Stimulated activated CD8-positive, alpha-beta memory T cell treated with anti-CD3 and anti-CD28 coated beads, Interleukin-12 subunit alpha, Interleukin-12 subunit beta, amount 100 ng/mL, for 24 hours (primary cell): ENCODE data around the gene USH1G.
"Not testable (repeated sequence)": the region's sequence is repeated elsewhere in the genome, so short reads cannot be mapped to it uniquely, and the experiment has no call there.

ENCODE experiments used
- DNase-seq: peaks from one replicate; pipeline ENCODE4 v3.0.0-alpha.2; 2020; ENCODE audit errors: extremely low read depth

Gene USH1G

DNA sequence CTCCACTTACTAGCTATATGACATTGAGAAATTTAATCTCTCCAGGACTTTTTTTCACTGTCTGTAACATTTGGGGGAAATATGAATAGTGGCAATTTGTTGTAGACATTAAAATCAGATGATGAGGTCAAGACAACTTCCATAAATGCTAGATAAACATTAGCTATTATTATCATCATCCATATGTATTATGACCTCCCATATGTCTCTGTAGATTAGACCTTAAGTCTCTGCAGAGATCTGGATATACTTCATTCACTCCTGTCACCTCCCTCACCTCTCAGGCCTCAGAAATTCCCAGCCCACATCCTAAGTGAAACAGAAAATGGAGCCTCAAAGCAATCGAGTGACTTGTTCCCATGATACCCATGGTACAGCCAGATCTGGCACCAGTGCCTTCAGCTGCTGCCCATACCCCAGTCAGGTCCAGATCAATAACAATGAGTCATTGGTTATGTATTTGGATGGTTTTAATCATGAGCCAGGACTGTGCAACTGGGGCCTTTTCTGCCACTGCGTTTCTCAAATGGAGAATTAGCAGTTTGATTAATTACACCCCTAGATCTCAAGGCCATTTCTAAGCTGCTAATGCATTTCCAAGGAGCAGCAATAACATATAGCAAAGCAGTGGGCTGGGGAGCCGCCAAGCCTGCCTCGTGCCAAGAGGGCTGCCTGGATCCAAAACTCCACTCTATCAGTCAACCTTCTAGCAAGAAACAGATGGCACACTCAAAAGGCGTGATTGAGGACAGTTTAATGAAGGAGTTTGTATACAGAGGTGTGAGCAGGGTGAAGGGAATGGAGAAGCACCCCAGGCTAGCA lies 47.7 kb downstream of the USH1G start:
- no peak for DNase-seq

DNA sequence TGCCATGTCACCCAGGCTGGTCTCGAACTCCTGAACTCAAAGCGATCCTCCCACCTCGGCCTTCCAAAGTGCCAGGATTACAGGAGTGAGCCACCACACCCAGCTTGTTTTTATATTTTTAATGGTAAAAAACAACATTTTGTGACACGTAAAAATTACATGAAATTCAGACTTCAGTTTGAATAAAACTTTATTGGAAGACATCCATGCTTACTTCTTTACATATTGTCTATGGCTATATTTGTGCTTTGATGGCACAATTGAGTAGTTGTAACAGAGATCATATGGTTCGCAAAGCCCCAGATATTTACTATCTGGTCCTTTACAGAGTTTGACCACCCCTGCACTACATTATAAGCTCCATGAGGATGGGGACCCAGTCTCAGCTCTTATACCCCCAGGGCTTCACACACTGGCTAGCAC lies 48.4 kb downstream of the USH1G start:
- DNase-seq, result no peak

GRCh38 chr17:74873874-74874614 lies 49.0 kb downstream of the USH1G start:
- DNase-seq, result no peak

DNA sequence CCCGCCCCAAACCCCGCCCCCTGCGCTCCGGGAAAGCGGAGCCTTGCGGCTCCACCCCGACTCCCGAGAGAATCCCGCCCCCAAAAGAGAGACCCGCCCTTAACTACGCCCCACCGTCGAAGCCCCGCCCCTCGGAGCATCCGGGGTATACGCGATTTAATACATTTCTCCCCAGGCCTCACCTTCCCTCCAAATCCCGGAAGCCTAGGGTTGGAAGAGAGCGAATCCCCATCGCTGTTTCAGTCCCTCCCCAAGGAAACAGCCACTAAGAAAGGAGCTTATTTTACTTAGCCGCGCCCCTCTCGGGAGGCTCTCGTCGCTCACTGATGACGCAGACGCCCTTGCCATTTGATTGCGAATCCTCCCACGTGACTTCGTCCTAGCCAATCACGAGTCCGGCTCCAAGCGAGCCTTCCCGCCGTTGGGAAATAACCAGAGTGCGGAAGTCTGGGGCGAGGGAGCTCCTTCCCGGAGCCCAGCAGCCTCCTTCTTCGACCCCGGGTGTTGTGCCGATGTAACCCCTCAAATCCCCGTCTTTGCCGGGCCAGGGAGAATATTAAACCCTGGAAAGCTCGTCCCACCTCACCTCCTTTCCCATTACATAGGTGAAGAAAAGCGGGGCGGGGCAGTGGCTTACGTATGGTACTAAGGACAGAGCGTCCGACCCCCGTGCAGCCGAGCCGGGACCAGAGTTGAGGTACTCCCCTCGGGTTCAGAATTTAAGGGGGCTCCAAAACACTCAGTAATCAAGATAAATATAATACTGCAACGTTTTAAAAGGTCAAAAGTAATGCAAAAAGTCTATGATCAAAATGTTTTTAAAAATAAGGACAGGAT lies 49.8 kb downstream of the USH1G start:
- DNase-seq, result peak; percentile 94

DNA sequence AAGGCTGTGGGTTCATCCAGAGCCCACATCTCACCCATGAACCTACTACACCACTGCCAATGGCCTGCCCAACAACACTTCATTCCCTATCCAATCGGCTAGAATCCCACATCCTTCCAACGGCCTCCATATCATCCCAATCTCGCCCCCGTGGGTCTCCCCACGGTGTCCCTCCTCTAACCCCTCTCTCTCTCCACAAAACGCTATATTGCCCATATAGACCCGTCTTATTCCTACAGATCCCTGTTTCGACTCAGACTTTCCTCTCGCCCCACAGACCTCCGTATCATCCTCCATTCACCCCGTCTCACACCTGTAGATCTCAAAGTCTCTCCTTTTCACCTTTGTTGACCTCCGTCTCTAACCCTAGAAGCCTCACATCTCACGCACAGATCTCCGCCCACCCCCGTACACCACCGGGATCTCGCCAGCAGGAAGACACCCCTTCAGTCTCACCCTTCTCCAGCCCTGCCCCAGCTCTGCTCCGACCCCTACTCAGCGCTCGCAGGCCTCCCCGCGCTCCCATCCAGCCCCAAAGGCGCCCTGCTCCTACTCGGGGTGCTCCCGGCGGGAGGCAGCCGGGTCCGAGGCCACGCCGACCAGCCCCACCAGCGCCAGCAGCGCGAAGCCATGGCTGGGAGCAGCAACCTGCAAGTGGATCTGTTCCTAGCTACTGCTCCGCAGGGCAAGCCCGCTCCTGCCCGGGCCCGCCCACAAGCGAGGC lies 50.6 kb downstream of the USH1G start, which contains the start of gene FDXR:
FDXR (minus strand) TSS at position 682 of the 724 bp plus-strand sequence; CDS start at position 632, 50 bp downstream.
- no peak for DNase-seq

DNA sequence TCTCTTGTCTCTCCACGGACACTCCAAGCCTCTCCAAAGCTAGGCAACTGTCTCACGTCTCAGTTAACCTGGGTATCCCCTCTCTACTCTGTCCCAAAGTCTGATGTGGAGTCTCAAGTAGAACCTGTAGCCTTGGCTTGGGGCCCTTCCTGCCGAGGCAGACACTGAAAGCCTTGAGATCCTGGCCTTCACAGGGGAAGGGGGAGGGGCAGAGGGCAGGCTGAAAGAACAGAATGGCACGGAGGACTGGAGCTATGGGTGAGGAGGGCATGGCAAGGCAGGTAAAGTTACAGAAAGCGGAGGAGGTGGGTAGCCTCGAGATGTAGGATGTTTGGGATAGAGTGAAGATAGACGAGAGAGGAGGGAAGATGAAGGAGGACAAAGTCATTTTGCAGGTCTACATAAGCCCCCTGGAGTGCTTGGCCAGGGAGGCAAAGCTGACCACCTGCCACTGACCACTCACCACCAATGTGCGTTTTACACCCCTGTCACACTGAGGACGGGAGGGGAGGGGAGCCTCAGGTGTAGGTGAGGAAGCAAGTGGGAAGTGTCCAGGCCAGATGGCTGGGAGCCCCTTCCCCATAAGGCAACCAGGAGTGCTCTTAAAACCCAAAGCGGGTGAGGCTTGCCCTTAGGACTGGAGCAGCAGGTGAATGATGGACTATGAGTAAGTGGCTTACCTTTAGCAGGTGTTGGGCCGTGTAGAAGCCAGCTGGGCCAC lies 51.5 kb downstream of the USH1G start:
- DNase-seq, result no peak

DNA sequence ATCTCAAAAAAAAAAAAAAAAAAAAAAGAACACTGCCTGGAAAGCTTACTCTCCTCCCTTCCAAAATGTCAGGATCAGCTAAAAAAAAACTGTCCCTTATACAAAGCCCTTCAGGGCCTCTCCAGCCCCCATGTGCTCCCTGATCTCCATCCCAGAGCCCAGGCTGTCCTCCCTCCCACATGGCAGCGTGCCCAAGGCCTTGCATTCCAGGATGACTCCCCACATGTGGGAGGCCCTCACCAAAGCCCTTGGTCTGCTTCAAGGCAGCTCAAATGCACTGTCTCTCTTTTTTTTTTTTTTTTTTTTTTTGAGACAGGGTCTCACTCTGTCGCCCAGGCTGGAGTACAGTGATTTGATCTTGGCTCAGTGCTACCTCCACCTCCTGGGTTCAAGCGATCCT lies 52.5 kb downstream of the USH1G start:
- DNase-seq, result no peak

DNA sequence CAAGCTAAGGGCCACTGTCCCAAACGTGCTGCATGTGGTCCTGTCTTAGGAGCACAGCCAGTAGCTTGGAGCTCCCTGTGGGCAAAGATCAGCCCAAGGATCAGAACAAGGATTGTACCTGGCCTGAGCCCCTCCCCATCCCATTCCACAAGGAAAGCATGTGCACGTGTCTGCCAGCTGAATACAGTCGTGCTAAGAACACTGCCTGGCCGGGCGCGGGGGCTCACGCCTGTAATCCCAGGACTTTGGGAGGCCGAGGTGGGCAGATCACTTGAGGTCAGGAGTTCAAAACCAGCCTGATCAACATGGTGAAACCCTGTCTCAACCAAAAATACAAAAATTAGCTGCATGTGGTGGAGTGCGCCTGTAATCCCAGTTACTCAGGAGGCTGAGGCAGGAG lies 53.0 kb downstream of the USH1G start:
- DNase-seq, result not testable (repeated sequence)

- no peak for DNase-seq
Observed at GRCh38 chr17:74868908-74869255, 54.2 kb downstream of the USH1G start.

DNA sequence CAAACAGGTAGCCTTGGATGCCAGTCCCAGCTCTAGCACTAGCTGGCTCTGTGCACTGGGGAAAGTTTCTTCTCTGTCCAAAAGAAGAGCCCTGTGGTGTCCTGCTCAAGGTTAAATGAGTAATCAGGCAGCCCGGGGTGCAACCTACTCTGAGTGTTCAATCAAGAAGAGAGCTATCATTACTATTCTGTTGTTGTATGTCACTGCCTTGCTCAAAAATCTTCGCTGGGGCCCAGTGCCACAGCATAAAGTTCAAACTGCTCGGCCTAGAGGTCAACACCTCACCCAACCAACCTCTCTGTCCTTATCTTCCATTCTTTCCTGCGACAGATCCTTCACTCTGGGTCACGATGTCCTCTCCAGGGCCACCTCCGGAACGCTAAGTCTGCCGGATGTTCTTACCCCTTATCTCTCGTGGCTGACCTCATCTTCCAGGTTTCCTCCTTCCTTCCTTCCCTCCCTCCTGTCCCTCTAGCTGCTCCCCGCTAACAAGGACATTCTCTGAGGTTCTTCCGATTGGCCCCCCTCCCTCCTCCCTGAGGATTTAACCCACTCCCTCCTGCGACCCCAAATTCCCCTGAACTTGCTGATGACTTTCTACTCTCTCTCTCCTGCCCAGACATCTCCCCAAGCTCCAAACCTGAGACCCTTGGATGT lies 54.7 kb downstream of the USH1G start:
- no peak for DNase-seq

DNA sequence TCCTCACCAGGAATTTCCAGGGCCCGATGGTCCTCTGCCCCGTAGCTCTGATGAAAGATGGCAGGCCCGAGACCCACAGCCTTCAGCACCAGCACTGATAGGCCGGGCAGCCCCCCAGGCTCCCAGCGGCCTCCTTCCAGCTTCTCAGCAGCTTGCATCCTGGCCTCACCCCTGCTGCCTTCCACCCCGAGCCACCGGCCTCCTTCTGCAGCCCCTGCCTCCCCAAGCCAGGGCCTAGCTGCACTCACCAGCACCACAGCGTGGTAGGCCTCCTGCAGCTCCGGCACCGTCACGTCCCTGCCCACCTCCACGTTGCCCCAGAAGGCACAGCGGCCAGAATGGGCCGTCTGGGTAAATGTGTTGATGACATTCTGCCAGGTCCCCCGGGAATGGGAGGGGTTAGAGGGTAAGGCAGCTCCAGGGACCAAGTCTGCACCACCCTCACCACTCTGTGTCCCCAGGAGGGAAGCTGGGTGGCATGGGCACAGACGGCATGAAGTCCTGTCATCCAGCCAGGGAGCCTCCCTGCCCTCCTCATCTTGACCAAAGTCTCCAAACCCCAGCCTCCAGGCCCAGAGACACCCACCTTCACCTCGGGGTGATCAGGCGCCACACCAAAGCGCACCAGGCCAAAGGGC lies 56.7 kb downstream of the USH1G start:
- no peak for DNase-seq
